Activated CD4-positive, CD25-positive, alpha-beta regulatory T cell treated with anti-CD3 and anti-CD28 coated beads, Interleukin-2, amount 50 U/mL, for 72 hours (primary cell): Measurements from ENCODE around the gene MTUS2.
"Not testable (repeated sequence)": the region's sequence is repeated elsewhere in the genome, so short reads cannot be mapped to it uniquely, and the experiment has no call there.

Experiments
- DNase-seq: peaks from one replicate; pipeline ENCODE4 v3.0.0; 2021

The MTUS2 gene

GRCh38 chr13:29345860-29346582 lies 525.9 kb downstream of the MTUS2 start:
- DNase-seq, result not testable (repeated sequence)

GRCh38 chr13:29355029-29355428 lies 534.9 kb downstream of the MTUS2 start:
- no peak for DNase-seq

- no peak for DNase-seq
Observed at GRCh38 chr13:29359181-29359580, 539.0 kb downstream of the MTUS2 start.

- no peak for DNase-seq
Observed at GRCh38 chr13:29361716-29362115, 541.6 kb downstream of the MTUS2 start.

GRCh38 chr13:29362849-29363604 lies 542.9 kb downstream of the MTUS2 start:
- no peak for DNase-seq

GRCh38 chr13:29369060-29369743 lies 549.1 kb downstream of the MTUS2 start:
- DNase-seq, result no peak

- no peak for DNase-seq
Observed at GRCh38 chr13:29379281-29379680, 559.1 kb downstream of the MTUS2 start.

GRCh38 chr13:29379865-29380264 lies 559.7 kb downstream of the MTUS2 start:
- no peak for DNase-seq

- no peak for DNase-seq
Observed at GRCh38 chr13:29382021-29382420, 561.9 kb downstream of the MTUS2 start.

GRCh38 chr13:29383476-29383875 lies 563.3 kb downstream of the MTUS2 start:
- no peak for DNase-seq

GRCh38 chr13:29384466-29384865 lies 564.3 kb downstream of the MTUS2 start:
- DNase-seq, result no peak

GRCh38 chr13:29384871-29385270 lies 564.7 kb downstream of the MTUS2 start:
- DNase-seq, result no peak

GRCh38 chr13:29386246-29386645 lies 566.1 kb downstream of the MTUS2 start:
- DNase-seq, result no peak

GRCh38 chr13:29390598-29390997 lies 570.5 kb downstream of the MTUS2 start:
- not testable (repeated sequence) for DNase-seq

GRCh38 chr13:29396446-29396845 lies 576.3 kb downstream of the MTUS2 start:
- no peak for DNase-seq

GRCh38 chr13:29397265-29397664 lies 577.1 kb downstream of the MTUS2 start:
- no peak for DNase-seq

- DNase-seq, result no peak
Observed at GRCh38 chr13:29402166-29402636, 582.1 kb downstream of the MTUS2 start.

- DNase-seq, result no peak
Observed at GRCh38 chr13:29405401-29405800, 585.3 kb downstream of the MTUS2 start.

- no peak for DNase-seq
Observed at GRCh38 chr13:29411481-29411880, 591.3 kb downstream of the MTUS2 start.

GRCh38 chr13:29418026-29418425 lies 597.9 kb downstream of the MTUS2 start:
- no peak for DNase-seq

- no peak for DNase-seq
Observed at GRCh38 chr13:29421118-29421517, 601.0 kb downstream of the MTUS2 start.

GRCh38 chr13:29422015-29422414 lies 601.9 kb downstream of the MTUS2 start:
- no peak for DNase-seq

- DNase-seq, result no peak
Observed at GRCh38 chr13:29423050-29423449, 602.9 kb downstream of the MTUS2 start.

GRCh38 chr13:29427937-29428309 lies 607.8 kb downstream of the MTUS2 start:
- no peak for DNase-seq
